H9 (cell line): Measurements from ENCODE around the gene MYT1. TPM values are rescaled to one million over a fixed set of nuclear protein-coding genes. Genes with fewer than 3 reads are reported as not detected.
"Not testable (repeated sequence)": the region's sequence is repeated elsewhere in the genome, so short reads cannot be mapped to it uniquely, and the experiment has no call there.

ENCODE experiments used
- DNase-seq: peaks from one replicate; pipeline ENCODE4 v3.0.0-alpha.2; 2017
- H2AFZ ChIP-seq: one replicate; pipeline ENCODE4 v1.6.1; 2013; ENCODE audit warnings: mild to moderate bottlenecking, low read length, control low read depth, moderate library complexity
- H2AK5ac ChIP-seq: 2 replicates; pipeline ENCODE4 v1.6.1; 2013; ENCODE audit warnings: low read length, control low read depth, mixed read lengths; ENCODE audit not compliant: insufficient read length
- H2BK120ac ChIP-seq: one replicate; pipeline ENCODE4 v1.6.1; 2013; ENCODE audit warnings: low read depth, mild to moderate bottlenecking, low read length, control low read depth, inconsistent platforms; ENCODE audit not compliant: poor library complexity, severe bottlenecking
- H2BK12ac ChIP-seq: 2 replicates; pipeline ENCODE4 v1.6.1; 2013; ENCODE audit warnings: low read length, control low read depth, mixed read lengths, low read depth; ENCODE audit not compliant: insufficient read length
- H2BK15ac ChIP-seq: 2 replicates; pipeline ENCODE4 v1.6.1; 2013; ENCODE audit warnings: low read depth, low read length, control low read depth
- H2BK20ac ChIP-seq: one replicate; pipeline ENCODE4 v1.6.1; 2013; ENCODE audit warnings: low read depth, mild to moderate bottlenecking, low read length, control low read depth, inconsistent platforms; ENCODE audit not compliant: poor library complexity, severe bottlenecking
- H2BK5ac ChIP-seq: 2 replicates; pipeline ENCODE4 v1.6.1; 2013; ENCODE audit warnings: low read length, control low read depth, mixed read lengths; ENCODE audit not compliant: insufficient read length
- H3K14ac ChIP-seq: 2 replicates; pipeline ENCODE4 v1.6.1; 2013; ENCODE audit warnings: low read length, control low read depth; ENCODE audit not compliant: insufficient read depth
- H3K18ac ChIP-seq: 2 replicates; pipeline ENCODE4 v1.6.1; 2013; ENCODE audit warnings: low read depth, mild to moderate bottlenecking, mixed read lengths, low read length, control low read depth; ENCODE audit not compliant: insufficient read length
- H3K23ac ChIP-seq: 2 replicates; pipeline ENCODE4 v1.6.1; 2013; ENCODE audit warnings: low read length, control low read depth, mixed read lengths, low read depth; ENCODE audit not compliant: insufficient read length
- H3K23me2 ChIP-seq: 2 replicates; pipeline ENCODE4 v1.6.1; 2013; ENCODE audit warnings: low read depth, mild to moderate bottlenecking, mixed read lengths, low read length, control low read depth; ENCODE audit not compliant: insufficient read length, poor library complexity, severe bottlenecking
- H3K27ac ChIP-seq: 2 replicates; pipeline ENCODE4 v1.5.1; 2013; ENCODE audit warnings: low read length, control low read depth, mixed read lengths, low read depth; ENCODE audit not compliant: insufficient read length
- H3K27me3 ChIP-seq: 2 replicates; pipeline ENCODE4 v1.6.1; 2013; ENCODE audit warnings: low read length, control low read depth, inconsistent platforms; ENCODE audit not compliant: insufficient read depth
- H3K4ac ChIP-seq: 2 replicates; pipeline ENCODE4 v1.6.1; 2013; ENCODE audit warnings: low read depth, mild to moderate bottlenecking, control low read depth, inconsistent platforms, low read length, moderate library complexity
- H3K4me1 ChIP-seq: 2 replicates; pipeline ENCODE4 v1.6.1; 2013; ENCODE audit warnings: low read length, control low read depth, inconsistent platforms; ENCODE audit not compliant: insufficient read depth
- H3K4me2 ChIP-seq: 2 replicates; pipeline ENCODE4 v1.6.1; 2013; ENCODE audit warnings: low read length, control low read depth, mixed read lengths; ENCODE audit not compliant: insufficient read length, insufficient read depth
- H3K56ac ChIP-seq: 2 replicates; pipeline ENCODE4 v1.6.1; 2013; ENCODE audit warnings: low read depth, mild to moderate bottlenecking, mixed read lengths, low read length, control low read depth; ENCODE audit not compliant: insufficient read length
- H3K79me1 ChIP-seq: 2 replicates; pipeline ENCODE4 v1.6.1; 2013; ENCODE audit warnings: low read depth, mild to moderate bottlenecking, moderate library complexity, low read length, control low read depth, inconsistent platforms; ENCODE audit not compliant: insufficient read depth, poor library complexity, severe bottlenecking
- H3K79me2 ChIP-seq: 2 replicates; pipeline ENCODE4 v1.6.1; 2013; ENCODE audit warnings: low read length, control low read depth, inconsistent platforms; ENCODE audit not compliant: insufficient read depth
- H3K9ac ChIP-seq: 2 replicates; pipeline ENCODE4 v1.6.1; 2013; ENCODE audit warnings: low read length, control low read depth, mixed read lengths; ENCODE audit not compliant: insufficient read length; ENCODE audit errors: extremely low read depth
- H3K9me3 ChIP-seq: one replicate; pipeline ENCODE4 v1.6.1; 2013; ENCODE audit warnings: low read depth, low read length, inconsistent platforms; ENCODE audit not compliant: control insufficient read depth
- H3T11ph ChIP-seq: one replicate; pipeline ENCODE4 v1.6.1; 2013; ENCODE audit warnings: mild to moderate bottlenecking, low read length, control low read depth, inconsistent platforms
- H4K20me1 ChIP-seq: one replicate; pipeline ENCODE4 v1.6.1; 2013; ENCODE audit not compliant: control insufficient read depth, insufficient read length, insufficient read depth
- H4K5ac ChIP-seq: 2 replicates; pipeline ENCODE4 v1.6.1; 2013; ENCODE audit warnings: low read depth, mild to moderate bottlenecking, mixed read lengths, low read length, control low read depth; ENCODE audit not compliant: insufficient read length
- H4K8ac ChIP-seq: replicated peaks from 2 replicates; pipeline ENCODE4 v1.6.1; 2013; ENCODE audit warnings: low read length, control low read depth, mixed read lengths, low read depth; ENCODE audit not compliant: insufficient read length
- H4K91ac ChIP-seq: 2 replicates; pipeline ENCODE4 v1.6.1; 2013; ENCODE audit warnings: low read depth, mild to moderate bottlenecking, moderate library complexity, mixed read lengths, low read length, control low read depth; ENCODE audit not compliant: insufficient read length
- H3K27ac Mint-ChIP-seq, 3 experiments: 2 replicates in 2 of 3; 3 replicates in 1 of 3; pipeline ENCODE4 v1.8.0; 2020 to 2021; ENCODE audit warnings: mixed read lengths in 3 of 3, mild to moderate bottlenecking in 1 of 3, moderate library complexity in 1 of 3
- H3K27me3 Mint-ChIP-seq: 2 replicates; pipeline ENCODE4 v1.8.0; 2021; ENCODE audit warnings: low read depth, mild to moderate bottlenecking, moderate library complexity, mixed read lengths
- H3K36me3 Mint-ChIP-seq, 3 experiments: 2 replicates in 2 of 3; 3 replicates in 1 of 3; pipeline ENCODE4 v1.8.0; 2020 to 2021; ENCODE audit warnings: low read depth in 3 of 3, mixed read lengths in 3 of 3; ENCODE audit not compliant: insufficient read depth in 1 of 3
- H3K4me1 Mint-ChIP-seq, 2 experiments: 2 replicates each; pipeline ENCODE4 v1.8.0; 2020; ENCODE audit warnings: mixed read lengths in 2 of 2
- H3K4me3 Mint-ChIP-seq, 2 experiments: 2 replicates in 1 of 2; 3 replicates in 1 of 2; pipeline ENCODE4 v1.8.0; 2020 to 2021; ENCODE audit warnings: mild to moderate bottlenecking in 2 of 2, mixed read lengths in 2 of 2, moderate library complexity in 1 of 2
- H3K9me3 Mint-ChIP-seq, 2 experiments: 2 replicates in 1 of 2; 3 replicates in 1 of 2; pipeline ENCODE4 v1.8.0; 2020; ENCODE audit warnings: mild to moderate bottlenecking in 2 of 2, mixed read lengths in 2 of 2, moderate library complexity in 1 of 2
- CTCF ChIP-seq: fragments of 200-600 bp; sonication (generic); conservative IDR thresholded peaks from 3 replicates; pipeline ENCODE4 v1.8.0; 2021; ENCODE audit warnings: antibody characterized with exemption, mild to moderate bottlenecking
- WGBS: extraction: QIAGEN DNeasy Blood & Tissue Kit; methylation state at CpG from one replicate; pipeline ENCODE4 v1.1.7; 2013; ENCODE audit warnings: missing lambda C conversion rate, low lambda C conversion rate, mixed read lengths; ENCODE audit not compliant: insufficient read length; ENCODE audit errors: extremely low coverage; 5-methylcytosine and 5-hydroxymethylcytosine counted together
- total RNA-seq: library from RNA; stranded (reverse); gene quantifications from 2 replicates; pipeline ENCODE4 v1.2.1, GENCODE V29; 2021

MYT1 gene
- total RNA-seq, 1 experiment from 2014 or later, result 0.79 TPM

DNA sequence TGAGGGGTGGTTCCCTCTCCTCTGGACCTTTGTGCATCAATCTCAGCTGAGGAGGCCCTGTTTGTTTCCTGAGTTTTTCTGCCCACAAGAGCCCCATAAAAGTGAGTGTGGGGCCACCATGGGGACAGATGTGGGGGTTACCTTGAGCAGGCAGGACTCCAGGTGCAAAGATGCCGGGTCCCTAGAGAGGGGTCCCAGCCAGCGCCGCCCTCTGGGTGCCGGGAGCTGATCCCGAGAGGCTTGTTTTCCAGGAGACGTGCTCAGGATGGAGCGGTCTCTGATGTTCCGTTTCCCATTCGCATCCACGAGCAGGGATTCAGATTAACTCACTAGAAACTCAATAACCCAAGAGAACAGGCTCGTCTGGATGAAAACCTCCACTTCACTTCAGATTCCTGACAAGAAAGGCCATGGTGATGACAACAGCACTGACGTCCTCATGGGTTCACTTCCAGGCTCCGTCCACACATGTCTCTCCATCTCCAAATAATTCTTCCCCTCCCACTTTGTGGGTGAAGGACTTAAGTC, 21.9 kb downstream of the MYT1 start:
- H3K27ac ChIP-seq, result no peak overlapping the region
- H2AK5ac ChIP-seq, result peak overlapping the region; percentile 46
- H3K23me2 ChIP-seq, result no peaks in the 10 kb centered on the region
- no peak overlapping the region for H3K14ac ChIP-seq
- no peaks in the 10 kb centered on the region for H4K20me1 ChIP-seq
- no peak overlapping the region for H3K4ac ChIP-seq
- peaks cover 17% of the 10 kb centered on the region for H3K27me3 Mint-ChIP-seq
- no peak overlapping the region for H3K18ac ChIP-seq
- no peak overlapping the region for H3K9ac ChIP-seq
- H3K79me1 ChIP-seq, result no peaks in the 10 kb centered on the region
- H4K91ac ChIP-seq, result no peak overlapping the region
- H2BK20ac ChIP-seq, result no peak overlapping the region
- no CpG with 5 or more reads among the region's 13 CpGs for WGBS
- no peak overlapping the region for H3K4me2 ChIP-seq
- no peak overlapping the region for H4K8ac ChIP-seq
- no peak for DNase-seq
- peaks cover 6 to 9% of the 10 kb centered on the region in 2 experiments for H3K9me3 Mint-ChIP-seq
- H2BK120ac ChIP-seq, result no peak overlapping the region
- H3K36me3 Mint-ChIP-seq, result peaks cover 3 to 5% (median 4%) of the 10 kb centered on the region in 3 experiments; a peak in 6 of 7 replicates
- H4K5ac ChIP-seq, result no peak overlapping the region
- H3K79me2 ChIP-seq, result no peaks in the 10 kb centered on the region
- no peaks in the 10 kb centered on the region for H3K27me3 ChIP-seq
- no peak overlapping the region for H2BK5ac ChIP-seq
- no peak for TF ChIP-seq CTCF
- H3K4me1 Mint-ChIP-seq, result peaks cover 33% of the 10 kb centered on the region in 2 experiments
- H3K9me3 ChIP-seq, result no peaks in the 10 kb centered on the region
- no peak overlapping the region for H2BK12ac ChIP-seq
- H3K4me3 Mint-ChIP-seq, result no peak overlapping the region
- no peak overlapping the region for H3K56ac ChIP-seq
- no peak overlapping the region for H2BK15ac ChIP-seq
- H2AFZ ChIP-seq, result no peak overlapping the region
- no peak overlapping the region for H3K27ac Mint-ChIP-seq
- H3K23ac ChIP-seq, result no peak overlapping the region
- no peak overlapping the region for H3T11ph ChIP-seq
- peaks cover 17% of the 10 kb centered on the region; the same call in 1 of the 2 replicates for H3K4me1 ChIP-seq

DNA sequence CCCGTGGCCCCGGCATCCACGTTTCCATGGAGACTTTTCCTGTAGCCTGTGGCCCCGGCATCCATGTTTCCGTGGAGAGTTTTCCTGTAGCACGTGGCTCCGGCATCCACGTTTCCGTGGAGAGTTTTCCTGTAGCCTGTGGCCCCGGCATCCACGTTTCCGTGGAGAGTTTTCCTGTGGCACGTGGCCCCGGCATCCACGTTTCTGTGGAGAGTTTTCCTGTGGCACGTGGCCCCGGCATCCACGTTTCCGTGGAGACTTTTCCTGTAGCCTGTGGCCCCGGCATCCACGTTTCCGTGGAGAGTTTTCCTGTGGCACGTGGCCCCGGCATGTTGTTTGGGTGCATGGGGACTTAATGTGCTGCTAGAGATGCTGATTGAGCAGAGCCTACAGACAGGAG, 23.0 kb downstream of the MYT1 start:
- H3K4me1 Mint-ChIP-seq, result peaks cover 41 to 44% of the 10 kb centered on the region in 2 experiments
- H3K79me1 ChIP-seq, H3K27ac Mint-ChIP-seq, H3K4ac ChIP-seq, H3K14ac ChIP-seq, H3K9me3 ChIP-seq, H3K4me3 Mint-ChIP-seq, H2BK12ac ChIP-seq, H3K9ac ChIP-seq, DNase-seq, H2AFZ ChIP-seq, H3K18ac ChIP-seq, H4K8ac ChIP-seq, H3K36me3 Mint-ChIP-seq, H2BK120ac ChIP-seq, H3K79me2 ChIP-seq, H3K9me3 Mint-ChIP-seq, H4K5ac ChIP-seq, H3K23me2 ChIP-seq, H2BK20ac ChIP-seq, H4K20me1 ChIP-seq, H3K56ac ChIP-seq, H3T11ph ChIP-seq, H3K27me3 ChIP-seq, H2AK5ac ChIP-seq, H3K4me2 ChIP-seq, H2BK15ac ChIP-seq, H2BK5ac ChIP-seq, H3K23ac ChIP-seq, H4K91ac ChIP-seq, H3K27ac ChIP-seq: not testable (repeated sequence)
- H3K4me1 ChIP-seq, result peaks cover 20% of the 10 kb centered on the region; the same call in 1 of the 2 replicates
- WGBS, result no CpG with 5 or more reads among the region's 24 CpGs
- peaks cover 14% of the 10 kb centered on the region for H3K27me3 Mint-ChIP-seq
